GM12878 (cell line): ENCODE data around the gene SENP1. TPM values are rescaled to one million over a fixed set of nuclear protein-coding genes. Genes with fewer than 3 reads are reported as not detected.

Experiments
- E2F8 ChIP-seq: fragments of 450-650 bp; IDR thresholded peaks from 2 replicates; pipeline ENCODE4 v1.6.1; 2018; ENCODE audit warnings: mild to moderate bottlenecking, low read depth, moderate library complexity; ENCODE audit not compliant: partially characterized antibody
- EGR1 ChIP-seq, 2 experiments: IDR thresholded peaks; 1 replicate in 1 of 2; 2 replicates in 1 of 2; pipeline ENCODE4 v1.6.1; 2011 to 2012; ENCODE audit warnings: low read depth in 2 of 2, low read length in 2 of 2, borderline replicate concordance in 1 of 2, mild to moderate bottlenecking in 1 of 2, moderate library complexity in 1 of 2
- GABPA ChIP-seq: IDR thresholded peaks from 2 replicates; pipeline ENCODE4 v1.6.1; 2014; ENCODE audit warnings: antibody characterized with exemption, low read depth, mild to moderate bottlenecking, inconsistent platforms
- HSF1 ChIP-seq: fragments of 150-350 bp; IDR thresholded peaks from 2 replicates; pipeline ENCODE4 v1.6.1; 2014; ENCODE audit warnings: mild to moderate bottlenecking, low read depth, low read length
- IRF3 ChIP-seq: fragments of 450-650 bp; IDR thresholded peaks from 2 replicates; pipeline ENCODE4 v1.6.1; 2014; ENCODE audit warnings: mild to moderate bottlenecking
- JUND ChIP-seq: IDR thresholded peaks from 2 replicates; pipeline ENCODE4 v1.6.1; 2012; ENCODE audit warnings: low read depth, mild to moderate bottlenecking, low read length, improper control_type of control experiment, moderate library complexity
- KLF5 ChIP-seq: fragments of 450-650 bp; IDR thresholded peaks from 2 replicates; pipeline ENCODE4 v1.6.1; 2014; ENCODE audit warnings: mild to moderate bottlenecking; ENCODE audit not compliant: partially characterized antibody
- LARP7 ChIP-seq: fragments of 450-650 bp; IDR thresholded peaks from 2 replicates; pipeline ENCODE4 v1.6.1; 2017; ENCODE audit warnings: mild to moderate bottlenecking
- MTA3 ChIP-seq: IDR thresholded peaks from 2 replicates; pipeline ENCODE4 v1.6.1; 2012; ENCODE audit warnings: low read length, inconsistent platforms, borderline replicate concordance
- NFIC ChIP-seq: IDR thresholded peaks from 2 replicates; pipeline ENCODE4 v1.6.1; 2012; ENCODE audit warnings: low read depth, mild to moderate bottlenecking, inconsistent platforms, low read length, moderate library complexity
- NR2F1 ChIP-seq: fragments of 450-650 bp; conservative IDR thresholded peaks from 2 replicates; pipeline ENCODE4 v1.6.1; 2017; ENCODE audit warnings: mild to moderate bottlenecking
- PKNOX1 ChIP-seq: fragments of 450-650 bp; IDR thresholded peaks from 2 replicates; pipeline ENCODE4 v1.6.1; 2016; ENCODE audit warnings: mild to moderate bottlenecking
- POLR2AphosphoS2 ChIP-seq: IDR thresholded peaks from 2 replicates; pipeline ENCODE4 v1.6.1; 2011; ENCODE audit warnings: low read depth, mild to moderate bottlenecking, low read length, improper control_type of control experiment, moderate library complexity
- RELA ChIP-seq: fragments of 450-650 bp; IDR thresholded peaks from 2 replicates; pipeline ENCODE4 v1.8.0; 2014; ENCODE audit warnings: borderline replicate concordance; ENCODE audit not compliant: partially characterized antibody
- REST ChIP-seq: IDR thresholded peaks from 2 replicates; pipeline ENCODE4 v1.6.1; 2012; ENCODE audit warnings: mild to moderate bottlenecking, low read depth, low read length
- SP1 ChIP-seq: IDR thresholded peaks from one replicate; pipeline ENCODE4 v1.6.1; 2011; ENCODE audit warnings: low read depth, low read length
- SPI1 ChIP-seq: IDR thresholded peaks from 2 replicates; pipeline ENCODE4 v1.6.1; 2011; ENCODE audit warnings: low read depth, mild to moderate bottlenecking, low read length, moderate library complexity, borderline replicate concordance; ENCODE audit not compliant: insufficient read depth
- STAT3 ChIP-seq: IDR thresholded peaks from 2 replicates; pipeline ENCODE4 v1.6.1; 2011; ENCODE audit warnings: low read depth, low read length, improper control_type of control experiment
- ZNF384 ChIP-seq: IDR thresholded peaks from 2 replicates; pipeline ENCODE4 v1.6.1; 2012; ENCODE audit warnings: low read depth, mild to moderate bottlenecking, low read length, improper control_type of control experiment, borderline replicate concordance
- polyA plus RNA-seq, 11 experiments: library from polyadenylated mRNA; depleted of rRNA in 4 of 11; unstranded in 6 of 11; stranded (reverse) in 5 of 11; fragments of >200 nt; fragmentation: Nextera tagmentation in 4 of 11; fragmentation: Illumina TruSeq in 1 of 11; extraction: Ambion mirVana in 4 of 11; extraction: Trizol in 1 of 11; gene quantifications; 1 replicate in 1 of 11; 2 replicates in 10 of 11; pipeline versions ENCODE4 v1.2.1 to v1.2.3, GENCODE V29; 2011 to 2016; ENCODE audit warnings: inconsistent platforms in 2 of 11, missing spikeins in 2 of 11, low read depth in 1 of 11
- total RNA-seq, 4 experiments: library from RNA; depleted of rRNA in 3 of 4; stranded (reverse); fragments of >200 nt in 3 of 4; fragmentation: Illumina TruSeq in 1 of 4; extraction: Trizol in 1 of 4; gene quantifications; 2 replicates each; pipeline versions ENCODE4 v1.2.1 to v1.2.3, GENCODE V29; 2013 to 2021

SENP1 gene
- total and polyA plus RNA-seq, 10 of the 15 experiments (the other 5 are each of a cell fraction or from before 2014, with no cell fraction given): 8.1 to 52.4 (median 26.1) TPM

- no peak for TF ChIP-seq REST
- no peak for TF ChIP-seq POLR2AphosphoS2
- peak; percentile 17; the same call in 1 of the 2 replicates for TF ChIP-seq SPI1
- peak; percentile 81 for TF ChIP-seq RELA
- TF ChIP-seq ZNF384: no peak
- TF ChIP-seq IRF3: peak; percentile 43; the same call in 1 of the 2 replicates
- peak; percentile 66 for TF ChIP-seq SP1
- no peak for TF ChIP-seq MTA3
- TF ChIP-seq PKNOX1: peak; percentile 86
- TF ChIP-seq E2F8: peak; percentile 96
- peak; percentile 95 for TF ChIP-seq NR2F1
- TF ChIP-seq NFIC: peak; percentile 48; the same call in 1 of the 2 replicates
- TF ChIP-seq EGR1 (IDR thresholded peaks at IDR 0.05; ENCODE audit: borderline replicate concordance in 1 of 2, low read depth in 2 of 2, low read length in 2 of 2): peak; percentile 5 to 7; a peak in 1 of 3 replicates
- TF ChIP-seq KLF5: peak; percentile 87
- 0 out of 2 replicates have a peak, but pooled peaks have one; percentile 22 for TF ChIP-seq STAT3
- peak; percentile 44 for TF ChIP-seq LARP7
- TF ChIP-seq JUND: peak; percentile 19; the same call in 1 of the 2 replicates
- no peak for TF ChIP-seq HSF1
- peak; percentile 94 for TF ChIP-seq GABPA
Measured at GRCh38 chr12:48105867-48106680, at the start of gene SENP1 (continued).
